H9 (cell line): Measurements from ENCODE around the gene SEC22A. TPM values are rescaled to one million over a fixed set of nuclear protein-coding genes. Genes with fewer than 3 reads are reported as not detected.

Experiments
- DNase-seq: peaks from one replicate; pipeline ENCODE4 v3.0.0-alpha.2; 2017
- H2AFZ ChIP-seq: one replicate; pipeline ENCODE4 v1.6.1; 2013; ENCODE audit warnings: mild to moderate bottlenecking, low read length, control low read depth, moderate library complexity
- H2AK5ac ChIP-seq: 2 replicates; pipeline ENCODE4 v1.6.1; 2013; ENCODE audit warnings: low read length, control low read depth, mixed read lengths; ENCODE audit not compliant: insufficient read length
- H2BK120ac ChIP-seq: one replicate; pipeline ENCODE4 v1.6.1; 2013; ENCODE audit warnings: low read depth, mild to moderate bottlenecking, low read length, control low read depth, inconsistent platforms; ENCODE audit not compliant: poor library complexity, severe bottlenecking
- H2BK12ac ChIP-seq: 2 replicates; pipeline ENCODE4 v1.6.1; 2013; ENCODE audit warnings: low read length, control low read depth, mixed read lengths, low read depth; ENCODE audit not compliant: insufficient read length
- H2BK15ac ChIP-seq: 2 replicates; pipeline ENCODE4 v1.6.1; 2013; ENCODE audit warnings: low read depth, low read length, control low read depth
- H2BK20ac ChIP-seq: one replicate; pipeline ENCODE4 v1.6.1; 2013; ENCODE audit warnings: low read depth, mild to moderate bottlenecking, low read length, control low read depth, inconsistent platforms; ENCODE audit not compliant: poor library complexity, severe bottlenecking
- H2BK5ac ChIP-seq: 2 replicates; pipeline ENCODE4 v1.6.1; 2013; ENCODE audit warnings: low read length, control low read depth, mixed read lengths; ENCODE audit not compliant: insufficient read length
- H3K14ac ChIP-seq: 2 replicates; pipeline ENCODE4 v1.6.1; 2013; ENCODE audit warnings: low read length, control low read depth; ENCODE audit not compliant: insufficient read depth
- H3K18ac ChIP-seq: 2 replicates; pipeline ENCODE4 v1.6.1; 2013; ENCODE audit warnings: low read depth, mild to moderate bottlenecking, mixed read lengths, low read length, control low read depth; ENCODE audit not compliant: insufficient read length
- H3K23ac ChIP-seq: 2 replicates; pipeline ENCODE4 v1.6.1; 2013; ENCODE audit warnings: low read length, control low read depth, mixed read lengths, low read depth; ENCODE audit not compliant: insufficient read length
- H3K23me2 ChIP-seq: 2 replicates; pipeline ENCODE4 v1.6.1; 2013; ENCODE audit warnings: low read depth, mild to moderate bottlenecking, mixed read lengths, low read length, control low read depth; ENCODE audit not compliant: insufficient read length, poor library complexity, severe bottlenecking
- H3K27ac ChIP-seq: 2 replicates; pipeline ENCODE4 v1.5.1; 2013; ENCODE audit warnings: low read length, control low read depth, mixed read lengths, low read depth; ENCODE audit not compliant: insufficient read length
- H3K27me3 ChIP-seq: 2 replicates; pipeline ENCODE4 v1.6.1; 2013; ENCODE audit warnings: low read length, control low read depth, inconsistent platforms; ENCODE audit not compliant: insufficient read depth
- H3K4ac ChIP-seq: 2 replicates; pipeline ENCODE4 v1.6.1; 2013; ENCODE audit warnings: low read depth, mild to moderate bottlenecking, control low read depth, inconsistent platforms, low read length, moderate library complexity
- H3K4me1 ChIP-seq: 2 replicates; pipeline ENCODE4 v1.6.1; 2013; ENCODE audit warnings: low read length, control low read depth, inconsistent platforms; ENCODE audit not compliant: insufficient read depth
- H3K4me2 ChIP-seq: 2 replicates; pipeline ENCODE4 v1.6.1; 2013; ENCODE audit warnings: low read length, control low read depth, mixed read lengths; ENCODE audit not compliant: insufficient read length, insufficient read depth
- H3K56ac ChIP-seq: 2 replicates; pipeline ENCODE4 v1.6.1; 2013; ENCODE audit warnings: low read depth, mild to moderate bottlenecking, mixed read lengths, low read length, control low read depth; ENCODE audit not compliant: insufficient read length
- H3K79me1 ChIP-seq: 2 replicates; pipeline ENCODE4 v1.6.1; 2013; ENCODE audit warnings: low read depth, mild to moderate bottlenecking, moderate library complexity, low read length, control low read depth, inconsistent platforms; ENCODE audit not compliant: insufficient read depth, poor library complexity, severe bottlenecking
- H3K79me2 ChIP-seq: 2 replicates; pipeline ENCODE4 v1.6.1; 2013; ENCODE audit warnings: low read length, control low read depth, inconsistent platforms; ENCODE audit not compliant: insufficient read depth
- H3K9ac ChIP-seq: 2 replicates; pipeline ENCODE4 v1.6.1; 2013; ENCODE audit warnings: low read length, control low read depth, mixed read lengths; ENCODE audit not compliant: insufficient read length; ENCODE audit errors: extremely low read depth
- H3K9me3 ChIP-seq: one replicate; pipeline ENCODE4 v1.6.1; 2013; ENCODE audit warnings: low read depth, low read length, inconsistent platforms; ENCODE audit not compliant: control insufficient read depth
- H3T11ph ChIP-seq: one replicate; pipeline ENCODE4 v1.6.1; 2013; ENCODE audit warnings: mild to moderate bottlenecking, low read length, control low read depth, inconsistent platforms
- H4K20me1 ChIP-seq: one replicate; pipeline ENCODE4 v1.6.1; 2013; ENCODE audit not compliant: control insufficient read depth, insufficient read length, insufficient read depth
- H4K5ac ChIP-seq: 2 replicates; pipeline ENCODE4 v1.6.1; 2013; ENCODE audit warnings: low read depth, mild to moderate bottlenecking, mixed read lengths, low read length, control low read depth; ENCODE audit not compliant: insufficient read length
- H4K8ac ChIP-seq: replicated peaks from 2 replicates; pipeline ENCODE4 v1.6.1; 2013; ENCODE audit warnings: low read length, control low read depth, mixed read lengths, low read depth; ENCODE audit not compliant: insufficient read length
- H4K91ac ChIP-seq: 2 replicates; pipeline ENCODE4 v1.6.1; 2013; ENCODE audit warnings: low read depth, mild to moderate bottlenecking, moderate library complexity, mixed read lengths, low read length, control low read depth; ENCODE audit not compliant: insufficient read length
- H3K27ac Mint-ChIP-seq, 3 experiments: 2 replicates in 2 of 3; 3 replicates in 1 of 3; pipeline ENCODE4 v1.8.0; 2020 to 2021; ENCODE audit warnings: mixed read lengths in 3 of 3, mild to moderate bottlenecking in 1 of 3, moderate library complexity in 1 of 3
- H3K27me3 Mint-ChIP-seq: 2 replicates; pipeline ENCODE4 v1.8.0; 2021; ENCODE audit warnings: low read depth, mild to moderate bottlenecking, moderate library complexity, mixed read lengths
- H3K36me3 Mint-ChIP-seq, 3 experiments: 2 replicates in 2 of 3; 3 replicates in 1 of 3; pipeline ENCODE4 v1.8.0; 2020 to 2021; ENCODE audit warnings: low read depth in 3 of 3, mixed read lengths in 3 of 3; ENCODE audit not compliant: insufficient read depth in 1 of 3
- H3K4me1 Mint-ChIP-seq, 2 experiments: 2 replicates each; pipeline ENCODE4 v1.8.0; 2020; ENCODE audit warnings: mixed read lengths in 2 of 2
- H3K4me3 Mint-ChIP-seq, 2 experiments: 2 replicates in 1 of 2; 3 replicates in 1 of 2; pipeline ENCODE4 v1.8.0; 2020 to 2021; ENCODE audit warnings: mild to moderate bottlenecking in 2 of 2, mixed read lengths in 2 of 2, moderate library complexity in 1 of 2
- H3K9me3 Mint-ChIP-seq, 2 experiments: 2 replicates in 1 of 2; 3 replicates in 1 of 2; pipeline ENCODE4 v1.8.0; 2020; ENCODE audit warnings: mild to moderate bottlenecking in 2 of 2, mixed read lengths in 2 of 2, moderate library complexity in 1 of 2
- CTCF ChIP-seq: fragments of 200-600 bp; sonication (generic); conservative IDR thresholded peaks from 3 replicates; pipeline ENCODE4 v1.8.0; 2021; ENCODE audit warnings: antibody characterized with exemption, mild to moderate bottlenecking
- WGBS: extraction: QIAGEN DNeasy Blood & Tissue Kit; methylation state at CpG from one replicate; pipeline ENCODE4 v1.1.7; 2013; ENCODE audit warnings: missing lambda C conversion rate, low lambda C conversion rate, mixed read lengths; ENCODE audit not compliant: insufficient read length; ENCODE audit errors: extremely low coverage; 5-methylcytosine and 5-hydroxymethylcytosine counted together
- total RNA-seq: library from RNA; stranded (reverse); gene quantifications from 2 replicates; pipeline ENCODE4 v1.2.1, GENCODE V29; 2021

The SEC22A gene
- total RNA-seq, 1 experiment from 2014 or later: 9.9 TPM

- Histone ChIP-seq H2AFZ (no peak overlapping the region), H3K18ac (no peak overlapping the region), H4K5ac (no peak overlapping the region), H3K79me2 (no peaks in the 10 kb centered on the region), H2BK20ac (no peak overlapping the region), H2BK5ac (no peak overlapping the region), H3K27ac (no peak overlapping the region), H4K8ac (no peak overlapping the region), H3K9ac (no peak overlapping the region), H4K20me1 (peaks cover 2% of the 10 kb centered on the region), H3K79me1 (no peaks in the 10 kb centered on the region), H3K23me2 (no peaks in the 10 kb centered on the region), H2BK120ac (no peak overlapping the region), H2AK5ac (no peak overlapping the region), H3K14ac (no peak overlapping the region; the same call in 1 of the 2 replicates), H3K4me2 (no peak overlapping the region), H3K4ac (no peak overlapping the region), H4K91ac (no peak overlapping the region), H3K4me1 (no peaks in the 10 kb centered on the region), H2BK15ac (no peak overlapping the region), H2BK12ac (no peak overlapping the region), H3K56ac (no peak overlapping the region), H3K27me3 (no peaks in the 10 kb centered on the region), H3K23ac (no peak overlapping the region), H3K9me3 (no peaks in the 10 kb centered on the region), H3T11ph (no peak overlapping the region)
- H3K4me1 Mint-ChIP-seq: peaks cover 0 to 5% of the 10 kb centered on the region in 2 experiments; a peak in 1 of 4 replicates
- H3K27me3 Mint-ChIP-seq: no peaks in the 10 kb centered on the region
- H3K4me3 Mint-ChIP-seq: no peak overlapping the region; a peak in 1 of 5 replicates
- DNase-seq: no peak
- WGBS: no CpG with 5 or more reads among the region's 6 CpGs
- peak; percentile 58 for TF ChIP-seq CTCF
- H3K27ac Mint-ChIP-seq: peak overlapping the region in 1 of 3 experiments; percentile 28; a peak in 1 of 7 replicates
- H3K9me3 Mint-ChIP-seq: no peaks in the 10 kb centered on the region; a peak in 1 of 5 replicates
- H3K36me3 Mint-ChIP-seq: peaks cover 16 to 29% (median 16%) of the 10 kb centered on the region in 3 experiments; a peak in 6 of 7 replicates
Observed at GRCh38 chr3:123297627-123297899, 95.8 kb downstream of the SEC22A start.
